Sigmoid colon (tissue), 7 donors: ENCODE measurements around the gene LONP2. TPM values are rescaled to one million over a fixed set of nuclear protein-coding genes. Genes with fewer than 3 reads are reported as not detected.

Experiments
- DNase-seq: peaks from one replicate; pipeline ENCODE4 v3.0.0-alpha.2; 2019
- H3K27ac ChIP-seq, 4 donors: fragments of 200-600 bp; sonication (generic); one replicate each; pipeline ENCODE4 v1.5.1; 2016 to 2019; ENCODE audit warnings: mild to moderate bottlenecking in 1 of 4
- H3K27me3 ChIP-seq, 3 donors: fragments of 200-600 bp; sonication (generic); one replicate each; pipeline ENCODE4 v1.5.1; 2019; ENCODE audit warnings: mild to moderate bottlenecking in 1 of 3
- H3K36me3 ChIP-seq, 4 donors: fragments of 200-600 bp; sonication (generic); one replicate each; pipeline ENCODE4 v1.5.1; 2016 to 2019
- H3K4me1 ChIP-seq, 4 donors: fragments of 200-600 bp; sonication (generic); one replicate each; pipeline ENCODE4 v1.5.1; 2017 to 2019
- H3K4me3 ChIP-seq, 4 donors: fragments of 200-600 bp; sonication (generic); one replicate each; pipeline ENCODE4 v1.5.1; 2017 to 2019; ENCODE audit warnings: mild to moderate bottlenecking in 2 of 4, moderate library complexity in 1 of 4
- H3K9me3 ChIP-seq, 4 donors: fragments of 200-600 bp in 3 of 4; sonication (generic) in 3 of 4; one replicate each; pipeline versions ENCODE4 v1.5.1 to v1.6.1; 2013 to 2019
- EP300 ChIP-seq, 4 donors: sonication (generic); formaldehyde crosslinking; IDR thresholded peaks; one replicate each; pipeline ENCODE4 v1.6.1; 2017; ENCODE audit warnings: antibody characterized with exemption in 4 of 4
- POLR2A ChIP-seq, 2 donors: fragments of 450-650 bp; IDR thresholded peaks; one replicate each; pipeline ENCODE4 v1.6.1; 2016; ENCODE audit warnings: antibody characterized with exemption in 2 of 2, mild to moderate bottlenecking in 2 of 2, moderate library complexity in 2 of 2
- POLR2AphosphoS5 ChIP-seq, 4 donors: sonication (generic); formaldehyde crosslinking; IDR thresholded peaks; one replicate each; pipeline ENCODE4 v1.6.1; 2017; ENCODE audit warnings: antibody characterized with exemption in 4 of 4
- WGBS, 2 donors: extraction: QIAGEN DNeasy Blood & Tissue Kit; methylation state at CpG; one replicate each; pipeline ENCODE4 v1.1.7; 2013; 5-methylcytosine and 5-hydroxymethylcytosine counted together
- intact Hi-C: fragments of 100-400 bp; cut with DNase I; formaldehyde crosslinking; loops from one replicate; pipeline ENCODE4 v1.15.1; 2023
- polyA plus RNA-seq, 3 donors: library from polyadenylated mRNA; stranded (reverse); fragments of 200-250 nt; gene quantifications; one replicate each; pipeline ENCODE4 v1.2.3, GENCODE V29; 2013
- total RNA-seq, 4 donors: library from RNA; depleted of rRNA; stranded (reverse); fragments of >200 nt; gene quantifications; one replicate each; pipeline ENCODE4 v1.1.0, GENCODE V29; 2016
- TF ChIP-seq, protein P1 (sequence below), 4 experiments: fragments of 450-650 bp in 3 of 4; fragments of 200-600 bp in 1 of 4; IDR thresholded peaks; one replicate each; pipeline ENCODE4 v1.5.1; 2016 to 2019; ENCODE audit warnings: antibody characterized with exemption in 4 of 4, mild to moderate bottlenecking in 3 of 4, moderate library complexity in 2 of 4
- donor health status: healthy with polysubstance abuse.
- donor health status: Bipolar disorder and iron deficiency.
- donor health status: healthy.

LONP2 gene, protein sequence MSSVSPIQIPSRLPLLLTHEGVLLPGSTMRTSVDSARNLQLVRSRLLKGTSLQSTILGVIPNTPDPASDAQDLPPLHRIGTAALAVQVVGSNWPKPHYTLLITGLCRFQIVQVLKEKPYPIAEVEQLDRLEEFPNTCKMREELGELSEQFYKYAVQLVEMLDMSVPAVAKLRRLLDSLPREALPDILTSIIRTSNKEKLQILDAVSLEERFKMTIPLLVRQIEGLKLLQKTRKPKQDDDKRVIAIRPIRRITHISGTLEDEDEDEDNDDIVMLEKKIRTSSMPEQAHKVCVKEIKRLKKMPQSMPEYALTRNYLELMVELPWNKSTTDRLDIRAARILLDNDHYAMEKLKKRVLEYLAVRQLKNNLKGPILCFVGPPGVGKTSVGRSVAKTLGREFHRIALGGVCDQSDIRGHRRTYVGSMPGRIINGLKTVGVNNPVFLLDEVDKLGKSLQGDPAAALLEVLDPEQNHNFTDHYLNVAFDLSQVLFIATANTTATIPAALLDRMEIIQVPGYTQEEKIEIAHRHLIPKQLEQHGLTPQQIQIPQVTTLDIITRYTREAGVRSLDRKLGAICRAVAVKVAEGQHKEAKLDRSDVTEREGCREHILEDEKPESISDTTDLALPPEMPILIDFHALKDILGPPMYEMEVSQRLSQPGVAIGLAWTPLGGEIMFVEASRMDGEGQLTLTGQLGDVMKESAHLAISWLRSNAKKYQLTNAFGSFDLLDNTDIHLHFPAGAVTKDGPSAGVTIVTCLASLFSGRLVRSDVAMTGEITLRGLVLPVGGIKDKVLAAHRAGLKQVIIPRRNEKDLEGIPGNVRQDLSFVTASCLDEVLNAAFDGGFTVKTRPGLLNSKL
- total RNA-seq (10 to 100 TPM; 42.3 to 60.3 (median 51.8) TPM), polyA plus RNA-seq (10 to 100 TPM; 14.4 to 25.2 (median 16.0) TPM)

DNA sequence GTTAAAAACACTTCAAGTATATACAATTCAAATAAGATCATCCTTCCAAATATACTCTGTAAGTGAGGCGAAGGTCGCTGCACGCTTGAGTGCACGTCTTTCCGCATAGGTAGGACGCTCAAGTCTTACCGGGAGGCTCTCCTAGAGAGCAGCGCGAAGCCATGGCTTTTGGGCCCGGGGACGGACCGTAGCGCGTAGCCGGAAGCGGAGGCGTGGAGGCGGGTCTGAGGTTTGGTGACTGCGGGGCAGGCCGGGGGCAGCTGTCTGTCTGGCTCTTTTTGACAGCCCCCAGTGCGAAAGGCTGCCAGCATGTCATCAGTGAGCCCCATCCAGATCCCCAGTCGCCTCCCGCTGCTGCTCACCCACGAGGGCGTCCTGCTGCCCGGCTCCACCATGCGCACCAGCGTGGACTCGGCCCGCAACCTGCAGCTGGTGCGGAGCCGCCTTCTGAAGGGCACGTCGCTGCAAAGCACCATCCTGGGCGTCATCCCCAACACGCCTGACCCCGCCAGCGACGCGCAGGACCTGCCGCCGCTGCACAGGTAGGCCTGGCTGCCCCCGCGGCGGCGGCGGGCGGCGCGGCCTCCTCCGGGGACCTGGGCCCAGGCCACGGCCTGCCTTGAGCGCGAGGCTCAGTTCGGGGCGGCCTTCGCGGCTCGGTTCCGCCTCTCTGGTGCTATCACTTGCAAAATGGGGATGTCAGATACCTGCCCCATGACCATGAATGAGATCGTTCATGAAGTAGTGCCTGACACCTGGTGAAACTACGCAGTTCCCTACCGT is at the start of gene LONP2:
Gene LONP2, plus strand, starts transcription at position 221 of the 783 bp plus-strand sequence. Its CDS starts 89 bp downstream, at position 310.
- Histone ChIP-seq H3K27me3 (no peaks in the 10 kb centered on the region), H3K27ac (peak within 1 kb of the TSS; percentile 85 to 90 (median 88)), H3K9me3 (no peaks in the 10 kb centered on the region), H3K36me3 (no peaks in the 10 kb centered on the region), H3K4me1 (peaks cover 0 to 37% (median 31%) of the 10 kb centered on the region in 4 donors), H3K4me3 (peak within 1 kb of the TSS; percentile 81 to 94 (median 82))
- peak; percentile 92 for DNase-seq
- intact Hi-C loops, result loop anchor here (5.0 to 10.0 kb wide), 2 partner anchors 141 to 363 kb away; partner anchors contain the start of gene SIAH1
- 0% methylated on average over 63 of the region's 63 CpGs for WGBS, 2 donors
- TF ChIP-seq EP300 (IDR thresholded peaks at IDR 0.05), result peak in 1 of 4 donors; percentile 34
- peak; percentile 38 to 46 for TF ChIP-seq POLR2A (IDR thresholded peaks at IDR 0.05)
- peak; percentile 59 to 85 (median 81) for TF ChIP-seq POLR2AphosphoS5 (IDR thresholded peaks at IDR 0.05)
- TF ChIP-seq, protein P1, sequence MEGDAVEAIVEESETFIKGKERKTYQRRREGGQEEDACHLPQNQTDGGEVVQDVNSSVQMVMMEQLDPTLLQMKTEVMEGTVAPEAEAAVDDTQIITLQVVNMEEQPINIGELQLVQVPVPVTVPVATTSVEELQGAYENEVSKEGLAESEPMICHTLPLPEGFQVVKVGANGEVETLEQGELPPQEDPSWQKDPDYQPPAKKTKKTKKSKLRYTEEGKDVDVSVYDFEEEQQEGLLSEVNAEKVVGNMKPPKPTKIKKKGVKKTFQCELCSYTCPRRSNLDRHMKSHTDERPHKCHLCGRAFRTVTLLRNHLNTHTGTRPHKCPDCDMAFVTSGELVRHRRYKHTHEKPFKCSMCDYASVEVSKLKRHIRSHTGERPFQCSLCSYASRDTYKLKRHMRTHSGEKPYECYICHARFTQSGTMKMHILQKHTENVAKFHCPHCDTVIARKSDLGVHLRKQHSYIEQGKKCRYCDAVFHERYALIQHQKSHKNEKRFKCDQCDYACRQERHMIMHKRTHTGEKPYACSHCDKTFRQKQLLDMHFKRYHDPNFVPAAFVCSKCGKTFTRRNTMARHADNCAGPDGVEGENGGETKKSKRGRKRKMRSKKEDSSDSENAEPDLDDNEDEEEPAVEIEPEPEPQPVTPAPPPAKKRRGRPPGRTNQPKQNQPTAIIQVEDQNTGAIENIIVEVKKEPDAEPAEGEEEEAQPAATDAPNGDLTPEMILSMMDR (IDR thresholded peaks at IDR 0.05), result no peak

DNA sequence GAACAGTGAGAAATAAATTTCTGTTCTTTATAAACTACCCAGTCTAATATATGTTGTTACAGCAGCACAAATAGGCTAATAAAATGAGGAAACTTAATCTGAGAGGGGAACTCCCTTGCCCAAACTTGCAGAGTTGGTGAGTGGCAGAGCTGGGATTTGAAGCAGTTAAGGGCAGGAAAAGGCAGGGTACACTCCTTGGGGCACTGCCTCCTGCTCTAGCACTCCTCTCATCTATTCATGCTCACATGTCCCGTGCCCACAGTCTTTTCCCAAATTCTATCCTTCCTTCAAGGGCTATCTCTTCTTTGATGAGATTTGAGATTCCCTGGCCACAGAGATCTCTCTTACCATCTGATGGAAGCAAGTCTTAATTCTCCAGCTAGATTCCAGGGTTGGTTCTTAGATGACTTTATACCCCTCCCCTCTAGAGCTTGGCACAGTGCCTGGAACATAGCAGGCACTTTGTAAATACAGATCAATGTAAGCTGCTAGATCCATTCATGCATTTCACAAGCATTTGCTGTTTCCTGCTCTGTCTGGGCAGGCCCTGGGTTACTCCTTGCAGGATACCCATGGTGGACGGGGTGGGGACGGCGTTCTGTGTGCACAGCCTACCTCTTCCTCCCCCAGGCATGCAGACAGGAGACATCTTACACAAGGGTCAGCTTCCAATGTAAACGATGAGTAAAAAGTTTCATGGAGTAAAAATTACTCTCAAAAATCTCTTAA is 49.1 kb upstream of the LONP2 start:
- TF ChIP-seq EP300 (IDR thresholded peaks at IDR 0.05), result no peak
- TF ChIP-seq, protein P1 (IDR thresholded peaks at IDR 0.05), result no peak
- TF ChIP-seq POLR2AphosphoS5 (IDR thresholded peaks at IDR 0.05), result no peak
- TF ChIP-seq POLR2A (IDR thresholded peaks at IDR 0.05), result no peak
- Histone ChIP-seq H3K27ac (no peak overlapping the region), H3K4me1 (no peaks in the 10 kb centered on the region), H3K27me3 (no peaks in the 10 kb centered on the region), H3K36me3 (no peaks in the 10 kb centered on the region), H3K4me3 (no peak overlapping the region), H3K9me3 (no peaks in the 10 kb centered on the region)
- no peak for DNase-seq
- 21 to 48% methylated on average over 5 of the region's 5 CpGs for WGBS, 2 donors
- intact Hi-C loops, result no loop called here

DNA sequence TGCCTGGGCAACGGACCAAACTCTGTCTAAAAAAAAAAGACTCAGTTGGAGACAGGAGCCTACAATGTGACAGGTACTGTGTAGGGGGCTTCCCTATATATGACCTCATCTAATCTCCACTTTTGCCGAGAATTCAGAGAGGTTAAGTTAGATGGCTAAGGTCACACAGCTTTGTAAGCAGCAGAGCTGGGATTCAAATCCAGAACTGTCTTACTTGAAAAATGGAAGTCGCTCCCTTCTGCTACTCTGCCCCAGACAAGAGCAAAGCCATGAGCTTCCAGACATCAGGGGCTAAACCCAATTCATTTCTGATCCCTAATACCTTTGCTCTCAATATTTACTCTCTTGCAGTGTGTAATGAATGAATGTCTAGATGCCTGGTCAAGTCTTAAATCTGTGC is 46.8 kb upstream of the LONP2 start:
- H3K9me3 ChIP-seq, result no peaks in the 10 kb centered on the region
- DNase-seq, result no peak
- no peak overlapping the region for H3K27ac ChIP-seq
- TF ChIP-seq POLR2AphosphoS5 (IDR thresholded peaks at IDR 0.05) (no peak), POLR2A (IDR thresholded peaks at IDR 0.05) (no peak), EP300 (IDR thresholded peaks at IDR 0.05) (no peak)
- TF ChIP-seq, protein P1 (IDR thresholded peaks at IDR 0.05), result no peak
- no peaks in the 10 kb centered on the region for H3K4me1 ChIP-seq
- intact Hi-C loops, result no loop called here
- no peak overlapping the region for H3K4me3 ChIP-seq
- H3K27me3 ChIP-seq, result no peaks in the 10 kb centered on the region
- no peaks in the 10 kb centered on the region for H3K36me3 ChIP-seq
- 83 to 87% methylated on average over 3 of the region's 3 CpGs for WGBS, 2 donors
